LoVo (cell line): Measurements from ENCODE around the gene RADIL.
"Not testable (repeated sequence)": the region's sequence is repeated elsewhere in the genome, so short reads cannot be mapped to it uniquely, and the experiment has no call there.

Experiments used
- DNase-seq: peaks from one replicate; pipeline ENCODE4 v3.0.0-alpha.2; 2016; ENCODE audit warnings: low spot score

RADIL gene, protein sequence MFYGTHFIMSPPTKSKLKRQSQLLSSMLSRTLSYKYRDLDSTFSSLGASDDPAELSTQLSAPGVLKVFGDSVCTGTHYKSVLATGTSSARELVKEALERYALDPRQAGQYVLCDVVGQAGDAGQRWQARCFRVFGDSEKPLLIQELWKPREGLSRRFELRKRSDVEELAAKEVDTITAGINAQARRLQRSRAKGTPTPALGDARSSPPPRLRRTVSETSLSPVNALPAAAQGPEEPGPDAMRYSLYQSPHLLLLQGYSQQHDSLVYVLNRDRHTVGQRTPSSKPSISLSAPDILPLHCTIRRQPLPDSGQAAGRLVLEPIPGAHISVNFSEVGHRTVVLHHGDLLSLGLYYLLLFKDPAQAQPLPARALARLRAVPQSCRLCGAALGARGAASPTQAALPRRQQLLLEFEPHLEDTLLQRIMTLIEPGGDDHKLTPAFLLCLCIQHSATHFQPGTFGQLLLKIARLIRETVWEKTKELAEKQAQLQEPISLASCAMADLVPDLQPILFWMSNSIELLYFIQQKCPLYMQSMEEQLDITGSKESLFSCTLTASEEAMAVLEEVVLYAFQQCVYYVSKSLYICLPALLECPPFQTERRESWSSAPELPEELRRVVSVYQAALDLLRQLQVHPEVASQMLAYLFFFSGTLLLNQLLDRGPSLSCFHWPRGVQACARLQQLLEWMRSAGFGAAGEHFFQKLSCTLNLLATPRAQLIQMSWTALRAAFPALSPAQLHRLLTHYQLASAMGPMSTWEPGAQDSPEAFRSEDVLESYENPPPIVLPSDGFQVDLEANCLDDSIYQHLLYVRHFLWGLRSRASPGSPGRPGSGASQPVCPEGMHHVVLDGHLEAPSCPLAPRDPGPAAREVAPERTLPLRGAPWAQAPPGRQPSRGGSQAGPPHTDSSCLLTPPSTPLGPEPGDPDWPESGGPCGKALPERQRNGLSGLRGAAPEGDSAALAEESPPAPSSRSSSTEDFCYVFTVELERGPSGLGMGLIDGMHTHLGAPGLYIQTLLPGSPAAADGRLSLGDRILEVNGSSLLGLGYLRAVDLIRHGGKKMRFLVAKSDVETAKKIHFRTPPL

DNA sequence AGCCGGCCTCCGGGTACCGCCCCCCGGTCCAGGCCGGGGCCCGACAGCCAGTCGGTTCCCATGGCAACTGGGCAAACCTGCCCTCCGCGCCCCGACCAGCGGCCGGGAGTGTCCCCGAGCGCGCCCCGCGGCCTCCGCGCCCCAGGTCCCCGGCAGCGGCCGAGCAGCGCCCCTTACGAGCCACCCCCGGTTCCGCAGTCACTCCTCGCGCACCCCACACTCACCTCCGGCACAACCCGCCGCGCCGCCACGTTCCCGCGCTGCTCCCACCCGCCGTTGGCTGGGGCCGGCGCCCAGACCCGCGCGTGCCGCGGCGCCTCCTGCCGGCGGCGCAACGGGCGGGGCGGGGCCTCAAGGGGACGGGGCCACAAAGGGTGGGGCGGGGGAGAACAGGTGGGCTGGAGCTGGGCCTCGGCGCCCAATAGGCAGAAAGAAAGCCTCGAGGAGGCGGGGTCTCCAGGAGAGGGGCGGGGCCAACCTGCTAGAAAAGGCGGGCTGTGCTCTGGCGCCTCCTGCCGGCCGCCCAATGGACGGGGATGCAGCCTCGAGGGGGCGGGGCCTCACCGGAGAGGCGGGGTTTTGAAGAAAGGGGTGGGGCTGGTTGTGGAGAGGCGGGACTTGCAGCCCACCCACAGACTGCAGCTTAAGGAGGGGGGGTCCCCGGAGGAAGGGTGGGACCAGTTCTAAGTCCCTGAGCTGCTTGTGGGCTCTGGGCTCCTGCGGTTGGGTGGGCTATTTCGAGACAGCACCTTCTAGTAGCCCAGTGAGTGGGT lies at the start of gene RADIL:
Gene RADIL, minus strand, starts transcription at position 345 of the 773 bp plus-strand sequence. CDS start 5,577 bp downstream, outside the sequence.
- DNase-seq = peak; percentile 83

DNA sequence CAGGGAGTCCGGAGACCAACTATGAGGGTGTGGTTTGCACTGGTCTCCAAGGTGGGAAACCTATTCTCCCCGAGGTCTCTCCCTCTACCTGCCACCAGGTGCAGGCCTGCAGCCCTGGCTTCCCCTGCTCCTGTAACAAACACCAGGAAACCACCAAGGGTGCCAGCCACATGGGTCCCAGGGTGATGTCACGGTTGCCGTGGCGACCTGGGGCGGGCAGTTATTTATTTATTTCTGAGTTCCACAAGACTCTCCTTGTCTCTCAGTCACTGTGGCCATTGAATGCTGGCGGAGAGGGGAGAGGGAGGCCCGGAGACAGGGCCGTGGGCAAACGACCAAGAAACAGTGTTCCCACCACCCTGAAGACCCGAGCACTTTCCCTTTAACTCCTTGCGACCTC lies 48.4 kb upstream of the RADIL start:
- no peak for DNase-seq

DNA sequence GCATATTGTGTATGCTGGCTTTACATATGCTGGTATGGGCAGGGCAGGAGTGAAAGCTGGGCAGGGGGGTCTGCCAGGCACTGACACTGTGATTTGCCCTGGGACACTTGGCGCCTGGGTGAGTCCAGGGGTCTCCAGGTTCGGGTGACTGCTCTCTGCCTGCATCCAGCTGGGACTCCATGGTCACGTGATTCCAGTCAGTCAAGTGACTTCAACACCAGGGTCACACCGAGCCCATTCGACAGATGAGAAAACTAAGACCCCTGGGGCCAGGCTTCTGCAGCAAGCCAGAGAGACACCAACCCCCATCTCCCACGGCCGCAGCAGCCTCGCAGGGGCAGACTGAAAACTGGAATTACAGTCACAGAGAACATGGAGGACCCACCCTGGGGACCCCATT lies 45.5 kb upstream of the RADIL start:
- DNase-seq = no peak

DNA sequence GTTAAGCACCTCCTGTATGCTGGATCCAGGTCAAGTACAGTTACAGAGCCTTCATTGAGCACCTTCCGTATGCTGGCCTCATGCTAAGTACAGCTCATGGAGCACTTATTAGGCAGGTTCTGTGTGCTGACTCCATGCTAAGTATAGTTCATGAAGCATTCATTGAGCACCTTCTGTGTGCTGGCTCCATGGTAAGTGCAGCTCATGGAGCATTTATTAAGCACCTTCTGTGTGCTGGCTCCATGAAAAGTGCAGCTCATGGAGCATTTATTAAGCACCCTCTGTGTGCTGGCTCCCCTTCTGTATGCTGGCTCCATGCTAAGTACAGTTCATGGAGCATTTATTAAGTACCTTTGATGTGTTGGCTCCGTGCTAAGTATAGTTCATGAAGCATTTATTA lies 44.9 kb upstream of the RADIL start:
- DNase-seq = no peak

DNA sequence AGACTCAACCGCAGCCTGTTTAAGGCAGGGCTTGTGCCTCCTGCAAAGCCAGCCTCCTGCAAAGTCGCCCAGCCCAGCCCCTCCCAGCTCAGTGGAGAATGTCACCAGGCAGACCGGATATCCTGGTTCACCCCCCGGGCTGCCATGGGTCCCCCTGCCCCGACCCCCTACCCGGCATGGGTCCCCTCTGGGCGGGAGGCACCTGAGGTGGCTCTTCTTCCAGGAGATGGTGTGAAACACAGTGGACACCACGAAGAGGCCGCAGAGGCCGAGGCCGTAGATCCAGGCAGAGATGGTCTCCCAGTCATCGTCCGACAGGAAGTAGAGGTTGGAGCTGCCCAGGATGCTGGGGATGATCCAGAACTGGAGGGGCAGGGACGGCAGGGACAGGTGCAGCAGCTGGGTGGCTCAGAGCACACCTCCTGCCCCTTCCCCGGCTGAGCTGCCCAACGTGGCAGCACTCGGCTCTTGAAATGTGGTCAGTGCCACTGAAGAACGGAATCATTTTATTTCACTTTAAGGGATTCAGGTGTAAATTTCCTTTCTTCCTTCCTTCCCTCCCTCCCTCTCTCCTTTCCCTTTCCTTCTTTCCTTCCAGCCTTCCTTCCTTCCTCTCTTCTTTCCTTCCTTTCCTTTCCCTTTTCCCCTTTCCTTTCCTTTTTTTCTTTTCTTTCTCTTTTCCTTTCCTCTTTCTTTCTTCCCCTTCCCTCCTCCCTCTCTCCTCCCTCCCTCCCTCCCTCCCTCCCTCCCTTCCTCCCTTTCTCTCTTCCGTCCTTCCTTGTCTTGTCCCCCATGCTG lies 36.7 kb upstream of the RADIL start:
- DNase-seq = no peak

DNA sequence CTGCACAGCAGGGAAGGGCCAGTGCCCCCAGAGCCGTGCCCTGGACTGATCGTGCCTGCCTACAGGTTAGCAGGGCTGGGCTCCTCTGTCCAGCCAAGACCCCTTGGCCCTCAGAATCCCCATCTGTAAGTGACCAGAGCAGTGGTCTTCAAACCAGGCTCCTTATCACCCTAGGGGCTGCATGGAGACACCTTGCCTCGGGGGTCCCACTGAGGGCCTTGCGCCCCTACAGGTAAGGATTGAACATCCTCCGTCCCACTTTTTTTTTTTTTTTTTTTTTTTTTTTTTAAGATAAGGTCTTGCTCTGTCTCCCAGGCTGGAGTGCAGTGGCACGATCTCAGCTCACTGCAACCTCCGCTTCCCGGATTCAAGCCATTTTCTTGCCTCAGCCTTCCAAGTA lies 32.6 kb upstream of the RADIL start:
- DNase-seq = no peak

DNA sequence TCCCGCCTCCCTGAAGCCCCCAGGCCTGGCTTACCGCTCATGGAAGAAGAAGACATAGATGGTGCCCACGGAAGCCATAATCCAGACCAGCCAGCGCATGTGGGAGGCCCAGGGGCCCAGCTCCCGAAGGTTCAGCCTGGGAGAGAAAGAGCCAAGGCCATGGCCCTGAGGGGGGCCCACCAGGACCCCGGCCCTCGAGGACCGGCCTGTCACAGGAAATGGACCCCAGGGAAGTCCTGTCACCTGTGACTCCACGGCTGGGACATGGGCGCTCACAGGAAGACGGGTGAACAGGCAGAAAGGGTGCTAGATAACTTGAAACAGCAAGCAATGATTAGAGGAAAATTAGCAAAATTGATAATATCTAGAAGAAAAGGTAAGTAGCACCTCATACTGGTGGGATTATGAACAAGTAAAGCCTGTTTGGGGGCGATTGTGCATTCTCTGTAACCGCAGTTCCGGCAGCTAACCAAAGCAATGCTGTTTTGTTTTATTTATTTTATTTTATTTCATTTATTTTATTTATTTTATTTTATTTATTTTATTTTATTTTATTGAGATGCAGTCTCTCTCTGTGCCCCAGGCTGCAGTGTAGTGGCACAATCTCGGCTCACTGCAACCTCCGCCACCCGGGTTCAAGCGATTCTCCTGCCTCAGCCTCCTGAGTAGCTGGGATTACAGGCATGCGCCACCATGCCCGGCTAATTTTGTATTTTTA lies 27.8 kb upstream of the RADIL start:
- DNase-seq = no peak

DNA sequence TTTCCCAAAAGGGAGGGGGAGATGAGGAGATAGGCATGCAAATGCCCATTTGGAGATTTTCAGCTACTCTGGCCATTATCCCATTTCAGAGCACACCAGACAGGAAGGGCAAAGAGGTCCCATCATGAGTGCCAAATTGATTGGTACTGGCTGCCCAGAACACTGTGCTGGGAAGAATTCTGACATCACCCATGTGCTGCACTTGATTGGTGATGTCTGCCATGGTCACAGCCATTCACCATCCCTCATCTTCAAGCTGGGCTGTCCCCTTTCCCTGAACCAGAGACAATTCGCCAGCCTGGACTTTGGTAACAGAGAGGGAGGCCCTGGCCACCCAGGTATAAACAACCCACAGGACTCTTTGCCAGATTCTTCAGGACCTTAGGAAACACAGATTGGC lies 23.2 kb upstream of the RADIL start:
- no peak for DNase-seq

DNA sequence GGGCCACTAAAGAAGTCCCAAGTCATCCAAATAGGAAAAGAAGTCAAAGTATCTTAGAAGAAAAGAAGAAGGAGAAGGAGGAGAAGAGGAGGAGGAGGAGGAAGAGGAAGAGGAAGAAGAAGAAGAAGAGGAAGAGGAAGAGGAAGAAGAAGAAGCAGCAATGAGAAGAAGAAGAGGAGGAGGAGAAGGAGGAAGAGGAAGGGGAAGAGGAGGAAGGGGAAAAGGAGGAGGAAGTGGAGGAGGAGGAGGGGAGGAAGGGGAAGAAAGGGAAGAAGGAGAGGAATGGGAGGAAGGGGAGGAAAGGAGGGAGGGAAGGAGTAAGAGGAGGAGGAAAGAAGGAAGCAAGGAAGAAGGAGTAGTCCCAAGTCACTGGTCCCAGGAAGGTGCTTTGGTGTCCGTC lies 21.7 kb upstream of the RADIL start:
- DNase-seq = no peak

DNA sequence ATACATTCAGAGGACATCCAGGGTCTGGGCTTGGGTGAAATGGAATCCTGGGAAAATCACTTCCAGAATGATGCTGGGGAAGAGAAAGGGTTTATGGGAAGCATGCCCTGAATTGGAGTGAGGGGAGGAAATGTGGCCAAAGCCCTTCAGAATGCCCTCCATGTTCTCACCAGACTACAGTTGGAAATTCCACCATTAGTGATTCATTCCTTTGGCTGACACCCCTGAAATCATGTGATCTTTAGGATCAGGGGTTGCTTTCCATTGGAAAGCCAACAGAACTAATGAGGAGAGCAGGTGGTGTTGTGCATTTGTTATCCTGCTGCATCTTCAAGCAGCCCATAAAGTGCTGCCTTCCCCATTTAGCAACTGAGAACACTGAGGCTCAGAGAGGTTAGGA lies 20.8 kb upstream of the RADIL start:
- no peak for DNase-seq

DNA sequence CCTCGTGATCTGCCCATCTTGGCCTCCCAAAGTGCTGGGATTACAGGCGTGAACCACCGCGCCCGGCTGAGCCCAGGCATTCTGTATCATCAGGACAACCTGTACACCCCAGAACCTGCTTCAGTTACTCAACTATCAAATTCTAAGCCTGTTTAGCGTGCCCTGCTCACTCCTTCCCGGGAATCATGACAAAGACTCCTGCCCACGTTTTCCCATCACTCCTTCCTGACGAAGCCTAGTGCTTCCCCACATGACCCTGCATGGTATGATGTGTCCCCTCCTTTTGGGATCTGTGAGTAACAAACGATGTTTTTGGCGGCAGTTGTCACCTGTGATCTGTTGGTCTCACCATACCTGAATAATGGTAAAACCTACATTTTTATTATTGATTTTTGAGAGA lies 12.2 kb upstream of the RADIL start:
- DNase-seq = no peak

DNA sequence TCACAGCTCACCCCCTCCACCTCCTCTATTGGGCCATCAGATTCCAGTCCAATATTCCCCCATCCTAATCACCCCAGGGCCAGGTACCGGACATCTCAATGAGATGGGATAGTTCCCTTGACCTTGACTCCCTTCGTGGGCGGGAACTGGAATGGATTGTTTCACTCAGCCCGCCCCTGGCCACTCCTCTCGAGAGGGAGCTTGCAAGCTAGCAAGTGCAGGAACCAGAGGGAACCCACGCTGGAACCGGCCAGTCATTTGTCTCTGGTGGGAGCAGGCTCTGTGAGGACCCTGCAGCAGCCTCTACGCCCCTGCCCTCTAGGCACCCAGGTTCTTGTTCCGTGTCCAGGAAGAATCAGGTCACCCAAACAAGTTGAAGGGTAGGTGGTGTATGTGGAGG lies 11.0 kb upstream of the RADIL start:
- no peak for DNase-seq

DNA sequence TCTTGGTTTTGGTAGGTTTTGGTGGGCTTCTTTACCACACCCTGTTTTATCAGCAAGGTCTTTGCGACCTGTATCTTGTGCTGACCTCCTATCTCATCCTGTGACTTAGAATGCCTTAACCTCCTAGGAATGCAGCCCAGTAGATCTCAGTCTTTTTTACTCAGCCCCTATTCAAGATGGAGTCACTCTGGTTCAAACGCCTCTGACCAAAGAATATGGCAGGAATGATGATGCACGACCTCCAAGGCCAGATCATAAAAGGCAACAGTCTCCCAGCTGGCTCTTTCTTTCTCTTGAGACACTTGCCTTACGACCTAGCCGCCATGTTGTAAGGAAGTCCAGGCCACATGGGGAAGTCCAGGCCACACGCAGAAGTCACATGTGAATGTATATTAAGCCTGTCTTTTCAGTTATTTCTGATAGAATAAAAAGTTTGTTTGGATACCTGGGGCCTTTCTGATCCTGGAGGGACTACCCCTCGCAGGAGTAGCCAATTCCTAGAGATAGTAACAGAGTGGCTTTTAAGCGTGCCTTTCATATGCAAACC lies 10.5 kb upstream of the RADIL start:
- DNase-seq = no peak

DNA sequence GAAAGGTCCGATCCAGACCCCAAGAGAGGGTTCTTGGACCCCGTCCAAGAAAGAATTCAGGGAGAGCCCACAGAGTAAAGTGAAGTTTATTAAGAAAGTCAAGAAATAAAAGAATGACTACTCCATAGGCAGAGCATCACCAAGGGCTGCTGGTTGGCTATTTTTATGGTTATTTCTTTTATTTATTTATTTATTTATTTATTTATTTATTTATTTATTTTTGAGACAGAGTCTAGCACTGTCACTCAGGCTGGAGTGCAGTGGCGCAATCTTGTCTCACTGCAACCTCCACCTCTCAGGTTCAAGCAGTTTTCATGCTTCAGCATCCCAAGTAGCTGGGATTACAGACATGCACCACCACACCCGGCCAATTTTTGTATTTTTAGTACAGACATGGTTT lies 9.7 kb upstream of the RADIL start:
- DNase-seq = not testable (repeated sequence)

DNA sequence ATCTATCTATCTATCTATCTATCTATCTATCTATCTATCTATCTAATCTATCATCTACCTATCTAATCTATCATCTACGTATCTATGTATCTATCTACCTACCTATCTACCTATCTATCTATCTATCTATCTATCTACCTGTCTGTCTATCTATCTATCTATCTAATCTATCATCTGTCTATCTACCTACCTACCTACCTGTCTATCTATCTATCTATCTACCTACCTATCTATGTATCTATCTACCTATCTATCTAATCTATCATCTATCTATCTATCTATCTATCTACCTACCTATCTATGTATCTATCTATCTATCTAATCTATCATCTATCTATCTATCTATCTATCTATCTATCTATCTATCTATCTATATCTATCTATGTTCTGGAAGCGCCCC lies 8.0 kb upstream of the RADIL start:
- DNase-seq = not testable (repeated sequence)

DNA sequence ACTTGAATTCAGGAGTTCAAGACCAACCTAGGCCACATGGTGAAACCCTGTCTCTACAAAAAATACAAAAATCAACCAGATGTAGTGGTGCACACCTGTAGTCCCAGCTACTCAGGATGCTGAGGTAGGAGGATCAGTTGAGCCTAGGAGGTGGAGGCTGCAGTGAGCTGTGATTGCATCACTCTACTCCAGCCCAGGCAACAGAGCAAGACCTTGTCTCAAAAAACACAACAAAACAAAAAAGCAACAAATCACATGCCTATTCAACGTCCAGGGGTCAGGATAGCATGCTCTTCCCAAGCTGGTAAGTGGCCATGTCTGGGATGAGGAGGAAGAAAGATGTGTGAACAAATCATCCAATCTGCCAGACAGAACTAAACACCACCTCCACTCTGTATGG lies 6.2 kb upstream of the RADIL start:
- no peak for DNase-seq

DNA sequence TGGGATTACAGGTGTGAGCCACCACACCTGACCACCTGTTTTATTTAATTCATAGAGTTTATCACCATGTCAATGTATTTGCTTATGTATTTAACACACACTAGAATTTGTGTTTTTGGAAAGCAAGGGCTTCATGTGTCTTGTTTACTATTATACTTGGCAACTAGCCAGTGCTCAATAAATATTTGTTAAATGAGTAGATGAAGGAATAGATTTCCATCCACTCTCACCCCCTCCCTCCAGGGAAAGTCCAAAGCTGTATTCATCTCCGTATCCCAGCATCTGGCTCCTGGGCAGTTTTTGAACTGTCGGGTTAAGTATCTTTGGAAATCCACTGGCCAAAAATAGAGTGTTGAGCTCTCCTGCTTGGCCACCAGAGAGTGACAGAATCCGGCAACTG lies 4.6 kb upstream of the RADIL start:
- DNase-seq = peak; percentile 8

DNA sequence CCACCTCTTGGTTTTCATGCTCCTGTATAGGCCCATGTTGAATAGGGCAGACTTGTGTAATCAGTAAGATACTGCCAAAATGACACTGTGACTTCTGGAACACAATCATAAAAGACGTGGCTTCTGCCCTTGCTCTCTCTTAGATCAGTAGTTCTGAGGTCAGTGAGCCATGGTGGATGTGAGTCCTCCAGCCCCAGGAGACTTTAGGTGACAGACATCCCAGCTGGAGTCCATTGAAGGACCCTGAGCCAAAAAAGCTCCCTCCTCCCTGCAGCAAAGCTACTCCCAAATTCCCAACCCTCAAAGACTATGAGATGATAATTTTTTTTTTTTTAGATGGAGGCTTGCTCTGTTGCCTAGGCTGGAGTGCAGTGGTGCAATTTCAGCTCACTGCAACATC lies 3.2 kb upstream of the RADIL start:
- no peak for DNase-seq

DNA sequence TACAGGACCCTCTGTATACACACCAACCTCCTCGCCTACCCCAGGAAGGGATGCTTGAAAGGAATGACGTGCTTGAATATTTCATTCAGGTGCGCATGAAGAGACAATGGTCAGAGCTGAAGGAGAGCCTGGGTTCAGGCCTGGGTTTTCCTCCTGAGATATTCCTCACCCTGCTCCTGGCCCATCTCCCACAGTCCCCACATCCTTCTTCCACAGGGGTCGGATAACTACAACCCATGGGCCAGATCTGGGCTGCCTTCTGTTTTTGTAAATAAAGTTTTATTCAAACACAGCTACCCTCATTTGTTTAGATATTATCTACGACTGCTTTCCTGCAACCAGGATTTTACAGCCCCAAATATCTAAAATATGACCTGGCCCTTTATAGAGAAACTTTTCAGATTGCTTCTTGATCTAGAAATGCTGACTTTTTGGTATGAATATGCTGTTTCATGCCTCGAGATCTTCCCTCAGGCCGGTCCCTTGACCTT lies 1.8 kb upstream of the RADIL start:
- DNase-seq = no peak

DNA sequence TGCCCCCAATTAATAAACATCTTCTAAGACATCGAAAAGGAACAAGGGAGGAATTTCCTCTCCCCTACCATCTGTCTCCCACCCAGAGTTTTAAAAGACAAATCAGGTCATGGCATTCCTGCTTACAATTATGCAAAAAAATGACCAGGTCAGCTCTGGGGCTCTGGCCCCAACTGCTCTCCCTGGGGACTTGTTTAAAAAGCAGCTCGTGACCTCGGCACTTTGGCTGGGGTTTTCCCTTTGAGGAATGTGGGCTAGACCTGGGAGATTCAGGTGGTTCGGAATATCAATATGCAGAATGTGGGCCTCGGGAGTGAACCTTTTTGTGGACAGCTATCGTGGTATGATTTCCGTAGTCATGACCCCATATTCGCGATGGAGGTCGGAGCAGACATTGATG lies 648 bp upstream of the RADIL start:
- DNase-seq = no peak
